Measurements from ENCODE around the gene MLLT3. TPM values are rescaled to one million over a fixed set of nuclear protein-coding genes. Genes with fewer than 3 reads are reported as not detected.

The MLLT3 gene
- total RNA-seq, 2 experiments from 2014 or later, result 70.2 to 74.7 TPM

DNA sequence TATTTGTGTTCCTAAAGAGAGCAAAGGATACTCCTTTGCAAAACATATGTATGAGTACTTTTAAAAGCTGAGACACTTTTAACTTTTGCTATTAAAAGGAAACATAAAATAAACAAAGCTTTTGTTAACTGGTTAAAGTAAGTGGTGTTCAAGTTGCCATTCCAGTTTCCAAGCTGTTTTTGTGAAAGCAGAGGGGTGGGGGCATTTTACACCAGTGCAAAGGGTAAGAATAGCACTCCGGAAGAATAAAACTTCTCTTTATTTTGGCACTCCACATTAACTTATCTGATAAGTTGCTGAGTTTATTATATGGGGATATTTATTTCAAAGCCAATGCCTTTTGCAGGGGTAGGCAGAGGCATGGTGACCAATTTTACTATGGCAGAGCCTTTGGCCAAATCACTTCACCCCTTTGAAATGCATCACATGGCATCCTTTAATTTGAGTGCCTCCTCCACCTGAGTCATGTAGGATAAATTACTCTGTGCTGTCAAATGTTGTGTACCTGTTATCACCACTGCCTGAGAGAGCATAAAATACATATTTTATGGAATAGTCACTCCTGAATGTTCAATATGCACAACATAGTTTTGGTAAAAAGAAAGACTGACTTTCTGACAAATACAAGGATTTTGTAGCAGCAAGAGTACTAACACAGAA lies 62.9 kb downstream of the MLLT3 start:
- no peaks in the 10 kb centered on the region for H3K27me3 Mint-ChIP-seq
- ChIA-PET CTCF (interaction anchor here (1.4 kb wide), 1 partner anchor 65 kb away, joined by 3 read pairs; no protein-coding TSS in a partner anchor), POLR2A (no interaction called here)
- H3K9me3 Mint-ChIP-seq, result no peaks in the 10 kb centered on the region
- H3K4me3 Mint-ChIP-seq, result no peak overlapping the region
- no peak for DNase-seq
- H3K36me3 Mint-ChIP-seq (ENCODE audit: low read depth), result peaks cover 5% of the 10 kb centered on the region
- H3K27ac Mint-ChIP-seq, result no peak overlapping the region
- peaks cover 83% of the 10 kb centered on the region for H3K4me1 Mint-ChIP-seq

GRCh38 chr9:20558566-20559016 lies 63.7 kb downstream of the MLLT3 start:
- Mint-ChIP-seq H3K36me3 (ENCODE audit: low read depth) (peaks cover 5% of the 10 kb centered on the region), H3K4me3 (no peak overlapping the region), H3K27me3 (no peaks in the 10 kb centered on the region), H3K9me3 (no peaks in the 10 kb centered on the region), H3K4me1 (peaks cover 85% of the 10 kb centered on the region), H3K27ac (no peak overlapping the region)
- DNase-seq, result peak; percentile 7
- ChIA-PET POLR2A (no interaction called here), CTCF (interaction anchor here (1.1 to 1.4 kb wide), 2 partner anchors 52 to 66 kb away, joined by 3 read pairs; no protein-coding TSS in a partner anchor)

DNA sequence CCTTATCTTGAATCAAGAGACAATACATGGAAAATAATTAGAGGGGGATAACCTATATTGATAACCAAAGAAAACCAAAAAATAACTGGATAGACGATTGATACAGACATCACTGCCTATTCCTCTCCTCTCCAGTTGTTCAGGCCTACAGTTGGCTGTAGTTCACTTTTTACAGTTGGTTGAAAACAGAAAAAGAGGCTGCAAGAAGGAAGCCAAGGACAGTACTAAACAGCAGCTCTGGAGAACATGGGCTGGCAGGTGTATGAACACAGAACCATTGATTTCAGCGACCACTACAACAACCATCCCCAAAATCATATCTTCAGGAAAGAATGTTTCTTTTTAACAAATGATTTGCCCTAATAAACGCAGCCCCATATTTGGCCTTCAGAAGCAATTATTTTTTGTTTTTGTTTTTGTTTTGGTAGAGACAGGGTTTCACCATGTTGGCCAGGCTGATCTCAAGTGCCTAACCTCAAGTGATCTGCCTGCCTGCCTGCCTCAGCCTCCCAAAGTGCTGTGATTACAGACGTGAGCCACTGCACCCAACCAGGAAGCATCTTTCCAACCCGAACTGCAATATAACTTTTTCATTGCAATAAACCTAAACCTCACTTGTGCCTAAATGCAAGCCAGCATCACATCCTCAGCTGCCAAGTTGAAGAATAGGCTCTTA lies 64.3 kb downstream of the MLLT3 start:
- peaks cover 85% of the 10 kb centered on the region for H3K4me1 Mint-ChIP-seq
- peaks cover 5% of the 10 kb centered on the region for H3K36me3 Mint-ChIP-seq (ENCODE audit: low read depth)
- H3K9me3 Mint-ChIP-seq, result no peaks in the 10 kb centered on the region
- no peaks in the 10 kb centered on the region for H3K27me3 Mint-ChIP-seq
- DNase-seq, result no peak
- peak overlapping the region; percentile 51 for H3K27ac Mint-ChIP-seq
- CTCF ChIA-PET, result interaction anchor here (1.1 to 1.4 kb wide), 2 partner anchors 51 to 67 kb away, joined by 3 read pairs; no protein-coding TSS in a partner anchor
- H3K4me3 Mint-ChIP-seq, result no peak overlapping the region
- POLR2A ChIA-PET, result no interaction called here

GRCh38 chr9:20557285-20557684 lies 65.0 kb downstream of the MLLT3 start:
- Mint-ChIP-seq H3K27ac (no peak overlapping the region), H3K4me3 (no peak overlapping the region), H3K4me1 (peaks cover 85% of the 10 kb centered on the region), H3K9me3 (no peaks in the 10 kb centered on the region), H3K27me3 (no peaks in the 10 kb centered on the region), H3K36me3 (ENCODE audit: low read depth) (peaks cover 5% of the 10 kb centered on the region)
- ChIA-PET POLR2A (no interaction called here), CTCF (interaction anchor here (0.9 kb wide), 1 partner anchor 12 kb away, joined by 3 read pairs; no protein-coding TSS in a partner anchor)
- DNase-seq, result no peak

DNA sequence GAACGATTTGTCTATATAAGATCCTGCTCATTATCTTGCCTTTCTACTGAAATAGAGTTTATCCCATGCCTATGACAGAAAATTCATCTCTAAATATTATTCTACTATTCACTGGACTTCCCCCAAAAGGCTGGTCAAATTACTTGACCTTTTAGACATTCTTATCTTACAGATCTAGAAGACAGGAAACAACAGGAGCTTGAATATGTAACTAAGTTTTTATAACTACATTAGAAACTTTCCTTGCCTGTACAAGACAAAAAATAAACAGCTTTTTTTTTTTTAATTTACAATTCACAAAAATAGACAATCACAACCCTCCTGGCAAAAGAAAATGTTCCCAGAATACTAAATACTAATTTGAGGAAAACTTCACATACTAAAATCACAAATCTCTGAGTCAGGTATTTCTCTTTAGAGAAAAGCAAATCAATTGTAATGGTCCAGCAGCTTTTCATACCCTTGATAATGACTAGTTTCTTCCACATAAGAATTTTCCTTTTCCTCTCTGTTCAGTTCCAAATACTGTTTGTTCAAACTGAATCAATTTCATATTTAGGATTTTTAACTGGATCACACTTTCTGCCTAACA lies 68.6 kb downstream of the MLLT3 start:
- H3K4me1 Mint-ChIP-seq, result peaks cover 82% of the 10 kb centered on the region
- CTCF ChIA-PET, result interaction anchor here (0.7 kb wide), 1 partner anchor 56 kb away, joined by 3 read pairs; no protein-coding TSS in a partner anchor

GRCh38 chr9:20552874-20553557 lies 69.3 kb downstream of the MLLT3 start:
- Mint-ChIP-seq H3K4me1 (peaks cover 76% of the 10 kb centered on the region), H3K4me3 (peak overlapping the region; percentile 43), H3K27me3 (no peaks in the 10 kb centered on the region), H3K27ac (peak overlapping the region; percentile 81), H3K36me3 (ENCODE audit: low read depth) (peaks cover 31% of the 10 kb centered on the region), H3K9me3 (no peaks in the 10 kb centered on the region)
- CTCF ChIA-PET, result interaction anchor here (0.7 kb wide), 1 partner anchor 57 kb away, joined by 3 read pairs; no protein-coding TSS in a partner anchor
- POLR2A ChIA-PET, result no interaction called here
- DNase-seq, result peak; percentile 11

More for the DNA sequence above, 68.6 kb downstream of the MLLT3 start:
- Mint-ChIP-seq H3K27ac (peak overlapping the region; percentile 81), H3K36me3 (ENCODE audit: low read depth) (peaks cover 28% of the 10 kb centered on the region), H3K9me3 (no peaks in the 10 kb centered on the region), H3K27me3 (no peaks in the 10 kb centered on the region), H3K4me3 (peak overlapping the region; percentile 44)
- POLR2A ChIA-PET, result interaction anchor here (0.7 kb wide), 1 partner anchor 114 kb away, joined by 4 read pairs; no protein-coding TSS in a partner anchor
- DNase-seq, result no peak

DNA sequence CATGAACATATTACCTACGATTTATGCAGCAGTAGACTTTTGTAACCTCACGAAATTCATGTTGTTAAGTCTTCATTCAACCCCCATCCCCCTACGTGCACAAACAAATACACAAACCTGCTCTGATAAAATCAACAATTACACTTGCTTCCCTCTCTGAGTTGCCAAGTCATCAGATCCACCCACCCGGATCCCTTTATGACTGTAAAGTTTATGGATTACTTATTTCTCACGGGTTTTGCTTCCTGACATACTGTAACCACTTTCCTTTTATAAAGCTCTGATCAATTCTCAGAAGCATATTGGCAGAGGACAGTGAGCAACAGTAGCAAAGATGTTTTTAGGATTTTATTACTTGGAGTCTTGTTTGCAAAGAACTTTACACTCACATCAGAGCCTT lies 70.5 kb downstream of the MLLT3 start:
- H3K27me3 Mint-ChIP-seq, result no peaks in the 10 kb centered on the region
- DNase-seq, result no peak
- peaks cover 64% of the 10 kb centered on the region for H3K4me1 Mint-ChIP-seq

DNA sequence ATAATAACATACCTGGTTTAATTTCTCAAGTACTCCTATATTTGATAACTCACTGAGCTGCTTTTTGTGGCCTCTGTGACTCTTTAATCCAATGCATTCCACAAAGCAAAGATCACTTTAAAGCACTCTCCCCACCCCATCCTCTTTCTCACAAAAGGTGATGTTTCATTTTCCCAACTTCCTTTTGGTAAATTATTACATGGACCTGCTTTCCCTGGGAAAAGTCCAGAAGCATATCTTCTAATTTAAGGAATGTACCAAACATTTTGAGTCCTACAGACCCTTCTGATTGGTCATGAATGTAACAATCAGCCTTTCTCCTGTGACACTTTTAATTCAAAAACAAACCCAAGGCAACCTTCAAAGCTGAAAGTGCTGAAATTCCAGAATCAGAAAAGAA lies 71.1 kb downstream of the MLLT3 start:
- no peak for DNase-seq
- no peak overlapping the region for H3K4me3 Mint-ChIP-seq
- CTCF ChIA-PET, result interaction anchor here (0.5 to 1.1 kb wide), 3 partner anchors 11 to 341 kb away, joined by 3 to 5 read pairs (median 3); no protein-coding TSS in a partner anchor
- no peaks in the 10 kb centered on the region for H3K9me3 Mint-ChIP-seq
- H3K36me3 Mint-ChIP-seq (ENCODE audit: low read depth), result peaks cover 26% of the 10 kb centered on the region
- POLR2A ChIA-PET, result no interaction called here
- H3K27me3 Mint-ChIP-seq, result no peaks in the 10 kb centered on the region
- H3K4me1 Mint-ChIP-seq, result peaks cover 62% of the 10 kb centered on the region
- no peak overlapping the region for H3K27ac Mint-ChIP-seq

More for the DNA sequence above, 70.5 kb downstream of the MLLT3 start:
- Mint-ChIP-seq H3K4me3 (peak overlapping the region; percentile 0), H3K9me3 (no peaks in the 10 kb centered on the region), H3K27ac (peak overlapping the region; percentile 16), H3K36me3 (ENCODE audit: low read depth) (peaks cover 26% of the 10 kb centered on the region)
- POLR2A ChIA-PET, result interaction anchor here (0.6 kb wide), 1 partner anchor 641 kb away, joined by 8 read pairs; no protein-coding TSS in a partner anchor
- CTCF ChIA-PET, result no interaction called here

- H3K4me3 Mint-ChIP-seq, result no peak overlapping the region
- no peak overlapping the region for H3K27ac Mint-ChIP-seq
- H3K4me1 Mint-ChIP-seq, result peaks cover 57% of the 10 kb centered on the region
- no peaks in the 10 kb centered on the region for H3K9me3 Mint-ChIP-seq
- no peak for DNase-seq
- POLR2A ChIA-PET, result no interaction called here
- peaks cover 29% of the 10 kb centered on the region for H3K36me3 Mint-ChIP-seq (ENCODE audit: low read depth)
- H3K27me3 Mint-ChIP-seq, result no peaks in the 10 kb centered on the region
- CTCF ChIA-PET, result interaction anchor here (0.8 to 1.1 kb wide), 2 partner anchors 12 to 25 kb away, joined by 3 read pairs; no protein-coding TSS in a partner anchor
Observed at GRCh38 chr9:20550326-20550725, 72.0 kb downstream of the MLLT3 start.

DNA sequence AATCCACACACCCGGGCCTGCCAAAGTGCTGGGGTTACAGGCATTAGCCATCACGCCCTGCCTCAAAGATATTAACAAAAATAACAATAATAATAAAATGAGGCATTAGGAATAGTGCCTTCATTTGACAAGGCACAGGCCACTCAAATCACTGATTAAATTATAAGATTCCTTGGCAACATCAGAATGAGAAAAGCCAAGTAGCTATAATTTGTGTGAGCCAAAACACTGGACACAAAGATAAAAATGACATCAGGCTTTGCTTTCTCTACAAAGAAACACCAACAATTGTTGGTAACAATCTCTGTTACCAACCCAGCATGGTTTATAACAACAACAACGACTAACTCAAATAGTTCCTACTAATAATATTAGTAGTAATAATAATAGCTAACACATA lies 73.2 kb downstream of the MLLT3 start:
- POLR2A ChIA-PET, result no interaction called here
- peaks cover 51% of the 10 kb centered on the region for H3K4me1 Mint-ChIP-seq

GRCh38 chr9:20545023-20545622 lies 77.2 kb downstream of the MLLT3 start:
- ChIA-PET CTCF (interaction anchor here (0.6 to 1.3 kb wide), 3 partner anchors 7 to 1436 kb away, joined by 3 to 4 read pairs (median 3); no protein-coding TSS in a partner anchor), POLR2A (no interaction called here)
- Mint-ChIP-seq H3K9me3 (peaks cover 25% of the 10 kb centered on the region), H3K36me3 (ENCODE audit: low read depth) (peaks cover 61% of the 10 kb centered on the region), H3K4me3 (no peak overlapping the region), H3K4me1 (peaks cover 32% of the 10 kb centered on the region), H3K27ac (no peak overlapping the region), H3K27me3 (no peaks in the 10 kb centered on the region)
- DNase-seq, result no peak

More for the DNA sequence above, 73.2 kb downstream of the MLLT3 start:
- CTCF ChIA-PET, result no interaction called here
- Mint-ChIP-seq H3K27me3 (no peaks in the 10 kb centered on the region), H3K9me3 (peaks cover 5% of the 10 kb centered on the region), H3K4me3 (no peak overlapping the region), H3K36me3 (ENCODE audit: low read depth) (peaks cover 42% of the 10 kb centered on the region), H3K27ac (no peak overlapping the region)
- no peak for DNase-seq

Data from activated CD4-positive, alpha-beta T cell treated with anti-CD3 and anti-CD28 coated beads, Interleukin-2, amount 10 ng/mL, durations not matched to agents 7 days and 5 days (primary cell).